Measurements from ENCODE around the gene NDUFAF5. TPM values are rescaled to one million over a fixed set of nuclear protein-coding genes. Genes with fewer than 3 reads are reported as not detected.

Gene NDUFAF5
- total and polyA plus RNA-seq, 2 of the 8 experiments (the other 6 are each of a cell fraction or from before 2014, with no cell fraction given) = 11.8 to 32.3 TPM

DNA sequence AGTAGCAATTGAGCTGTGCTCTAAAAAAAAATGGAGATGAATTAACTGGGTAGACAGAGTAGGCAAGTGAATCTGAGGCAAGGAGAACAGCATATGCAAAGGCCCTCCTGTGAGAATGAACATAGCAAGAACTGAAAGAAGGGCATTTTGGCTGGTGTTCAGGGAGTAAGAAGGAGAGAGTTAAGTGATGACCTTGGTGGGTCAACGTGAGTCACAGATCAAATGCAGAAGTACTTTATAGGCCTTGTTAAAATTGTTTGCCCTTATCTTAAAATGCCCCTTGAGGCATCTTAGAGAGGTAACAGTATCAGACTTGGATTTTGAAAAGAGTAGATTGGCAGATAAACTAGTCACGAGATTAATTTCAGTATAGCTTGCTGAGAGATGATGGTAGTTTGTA is 24.5 kb downstream of the NDUFAF5 start (continued):
- no peak for TF ChIP-seq PHF8 (conservative IDR thresholded peaks at IDR 0.05; ENCODE audit: low read depth, low read length)
